GM21381 (cell line): Measurements from ENCODE around the gene CAB39.
"Not testable (repeated sequence)": the region's sequence is repeated elsewhere in the genome, so short reads cannot be mapped to it uniquely, and the experiment has no call there.

Experiments used
- ATAC-seq: cut with Tn5 transposase; IDR thresholded peaks from one replicate; pipeline ENCODE4 v1.9.1; 2021; ENCODE audit warnings: mild to moderate bottlenecking, moderate library complexity; ENCODE audit not compliant: unreplicated experiment

Gene CAB39

DNA sequence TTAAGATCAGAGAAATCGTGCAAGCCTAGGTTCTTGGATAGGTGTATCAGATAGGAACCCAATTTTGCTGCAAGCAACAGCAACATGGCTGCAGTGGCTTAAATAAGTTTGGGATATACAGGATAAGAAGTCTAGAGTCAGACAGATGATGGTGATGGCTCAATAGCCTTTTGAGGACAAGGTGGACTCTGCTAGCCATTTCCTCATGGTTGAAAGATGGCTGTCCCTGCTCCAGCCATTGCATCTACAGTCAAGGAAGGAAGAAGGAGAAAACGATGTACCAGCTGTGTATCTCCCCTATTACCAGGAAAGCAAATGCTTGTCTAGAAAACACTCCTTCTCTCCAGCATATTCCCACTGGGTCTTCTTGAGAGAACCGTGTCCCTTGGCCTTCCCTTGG, 30.1 kb upstream of the CAB39 start:
- no peak for ATAC-seq

DNA sequence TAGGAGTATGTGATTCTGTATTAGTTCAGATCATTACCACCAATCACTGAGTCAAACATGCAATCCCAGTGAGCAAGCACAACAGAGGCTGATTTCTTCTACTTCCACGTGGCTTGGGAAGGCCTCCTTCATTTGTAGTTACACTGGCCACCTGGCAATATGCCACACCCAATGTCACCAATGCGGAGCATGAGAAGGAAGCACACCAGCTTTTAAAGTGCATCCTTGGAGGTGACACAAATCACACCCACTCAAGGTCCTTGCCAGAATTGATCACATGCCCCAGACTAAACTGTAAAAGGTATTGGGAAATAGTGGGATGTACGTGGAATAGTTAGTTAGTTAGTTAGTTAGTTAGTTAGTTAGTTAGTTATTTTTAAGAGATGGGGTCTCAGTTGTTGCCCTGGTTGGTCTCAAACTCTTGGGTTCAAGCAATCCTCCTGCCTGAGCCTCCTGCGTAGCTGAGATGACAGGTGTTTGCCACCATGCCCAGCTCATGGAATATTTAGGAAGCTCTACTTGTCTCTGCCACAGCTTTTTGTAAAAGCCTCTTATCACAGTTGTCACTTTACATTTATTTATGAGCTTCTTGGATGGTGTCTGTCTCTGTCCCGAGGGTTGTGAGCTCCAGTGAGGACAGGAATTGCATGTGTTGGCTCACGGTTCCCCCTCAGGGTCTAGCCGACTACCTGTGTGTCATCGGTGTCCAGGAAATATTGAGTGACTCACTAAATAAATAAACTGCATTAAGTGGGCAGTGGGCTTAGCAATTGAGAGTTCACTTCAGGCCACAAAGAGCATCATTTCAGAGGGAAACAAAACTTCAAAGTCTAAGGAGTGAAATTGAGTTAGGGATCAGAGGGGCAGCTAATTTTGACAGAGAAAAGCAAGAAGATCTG, 28.1 kb upstream of the CAB39 start:
- ATAC-seq, result no peak

DNA sequence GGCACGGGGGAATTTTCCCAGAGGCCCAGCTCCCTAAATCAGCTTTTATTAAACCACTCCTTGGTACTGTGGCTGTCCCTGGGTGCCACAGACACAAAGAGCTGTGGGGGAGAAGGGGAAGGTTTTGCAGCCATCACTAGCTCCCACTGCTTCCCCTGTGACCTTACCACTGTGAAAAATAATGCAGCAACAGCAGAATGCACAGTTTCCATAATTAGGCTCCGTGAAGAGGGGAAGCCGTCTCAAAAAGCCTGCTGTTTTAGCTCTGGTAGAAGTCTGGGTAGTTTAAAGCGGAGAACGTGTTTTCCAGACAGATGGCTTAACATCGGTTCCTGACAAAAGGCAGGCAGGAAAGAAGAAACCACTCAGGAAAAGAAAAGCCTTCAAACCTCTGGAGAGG, 27.5 kb upstream of the CAB39 start:
- ATAC-seq, result no peak

DNA sequence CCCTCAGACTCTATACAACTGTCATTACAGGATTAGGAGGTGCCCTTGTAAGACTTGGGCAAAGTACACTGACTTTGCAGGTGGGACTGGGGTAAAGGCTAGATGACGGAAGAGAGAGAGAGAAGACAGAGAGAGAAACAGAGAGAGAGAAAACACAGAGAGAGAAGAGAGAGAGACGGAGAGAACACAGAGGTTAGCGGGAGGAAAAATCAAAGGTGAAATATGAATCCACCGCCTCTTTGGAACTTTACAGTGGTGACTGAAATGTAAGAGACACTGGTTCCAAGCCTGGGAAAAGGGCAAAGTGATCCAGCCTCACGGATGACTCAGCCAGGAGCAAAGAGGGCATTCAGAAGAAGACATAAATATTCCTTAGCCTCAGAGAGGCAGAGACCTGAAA, 25.1 kb upstream of the CAB39 start:
- no peak for ATAC-seq

DNA sequence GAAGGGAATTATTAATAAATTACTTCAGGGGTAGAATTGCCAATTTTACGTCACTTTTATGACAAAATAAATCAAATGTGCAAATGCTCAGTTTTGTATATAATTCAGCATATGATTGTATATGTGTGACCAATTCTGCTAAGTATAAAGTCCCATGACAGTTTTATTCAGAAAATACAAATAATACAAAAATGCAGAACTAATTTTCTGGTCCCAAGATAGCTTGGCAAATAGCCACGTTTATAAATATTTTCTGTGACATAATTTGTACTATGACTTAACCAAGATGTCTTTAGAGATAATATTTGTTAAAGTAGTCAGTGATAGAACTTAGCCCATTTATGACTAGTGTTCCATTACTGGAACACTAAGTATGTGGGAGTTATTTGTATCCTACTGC, 24.2 kb upstream of the CAB39 start:
- ATAC-seq, result no peak

DNA sequence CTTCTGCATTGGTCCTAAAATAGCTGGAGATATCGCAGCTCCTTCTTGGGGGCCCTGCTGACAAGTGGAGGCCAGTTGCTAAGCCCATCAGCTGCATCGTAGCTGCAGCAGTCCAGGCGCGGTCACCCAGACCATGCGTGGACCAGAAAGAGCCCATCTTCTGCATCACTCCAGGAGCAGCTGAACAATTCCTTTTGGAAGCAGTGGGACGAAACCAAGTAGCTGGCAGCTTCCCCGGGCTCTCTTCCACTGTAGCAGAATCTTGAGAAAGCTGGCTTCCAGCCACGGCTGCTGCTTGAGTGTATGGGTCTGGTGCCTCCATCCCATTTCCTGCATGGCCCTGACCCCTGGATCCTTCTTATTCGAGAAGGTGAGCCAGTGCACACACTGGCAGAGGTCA, 22.2 kb upstream of the CAB39 start:
- no peak for ATAC-seq

DNA sequence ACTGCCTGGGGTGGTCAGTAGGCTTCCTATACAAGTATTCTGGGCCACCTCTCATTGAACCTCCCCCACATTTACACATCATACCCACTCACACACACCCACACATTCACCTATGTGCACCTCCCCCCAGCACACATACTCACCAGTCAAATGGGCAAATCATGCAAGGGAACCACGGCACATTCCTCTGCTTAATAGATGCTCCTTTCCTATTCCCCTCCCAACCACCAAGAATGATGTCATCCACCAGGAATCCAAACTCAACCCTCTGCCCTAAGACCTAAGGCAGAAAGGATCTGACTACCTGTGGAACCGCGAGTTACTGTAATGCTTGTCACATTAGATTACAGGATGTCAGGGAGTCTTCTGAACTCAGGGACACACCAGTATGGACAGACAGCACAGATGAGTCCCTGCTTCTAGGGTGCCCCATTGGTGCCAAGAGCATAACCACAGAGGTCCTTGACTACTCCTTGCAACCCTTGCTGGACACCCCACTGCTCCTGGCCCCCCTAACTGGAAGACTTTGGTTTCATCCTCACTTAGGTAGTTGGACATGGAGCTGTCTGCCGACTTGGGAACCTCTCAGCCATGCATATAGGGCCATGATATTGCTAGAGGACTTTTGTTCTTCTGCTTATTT, 21.5 kb upstream of the CAB39 start:
- ATAC-seq, result no peak

DNA sequence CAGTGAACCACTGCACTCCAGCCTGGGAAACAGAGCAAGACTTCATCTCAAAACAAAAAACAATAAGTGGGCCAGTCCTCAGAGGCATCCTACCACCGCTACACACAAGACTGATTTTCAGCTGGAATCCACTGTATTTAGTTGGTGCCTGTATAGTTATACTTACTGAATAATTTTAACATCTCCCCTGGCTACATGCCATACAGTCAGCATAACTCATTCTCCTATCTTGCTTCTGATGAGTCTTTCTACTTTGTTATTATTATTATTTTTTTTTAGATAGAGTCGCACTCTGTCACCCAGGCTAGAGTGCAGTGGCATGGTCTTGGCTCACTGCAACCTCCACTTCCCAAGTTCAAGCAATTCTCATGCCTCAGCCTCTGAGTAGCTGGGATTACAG, 19.9 kb upstream of the CAB39 start:
- ATAC-seq, result no peak

DNA sequence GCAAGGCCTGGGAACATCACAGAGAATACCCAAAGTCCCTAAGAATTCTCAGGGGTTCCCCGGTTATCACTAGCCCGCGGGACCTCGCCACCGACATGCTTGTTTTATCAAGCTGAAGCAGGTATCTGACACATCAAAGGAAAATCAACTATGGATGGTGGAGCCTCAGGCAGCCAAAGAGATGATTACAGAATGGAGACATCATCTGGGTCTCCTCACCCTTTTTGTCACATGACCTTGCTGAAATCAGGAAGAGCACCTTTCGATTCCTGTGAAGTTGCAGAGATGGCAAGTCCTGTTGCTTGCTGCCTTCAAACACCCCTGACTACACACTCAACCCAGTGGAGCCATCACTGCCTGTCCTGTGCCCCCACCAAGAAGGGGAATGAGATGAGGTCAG, 19.2 kb upstream of the CAB39 start:
- no peak for ATAC-seq

DNA sequence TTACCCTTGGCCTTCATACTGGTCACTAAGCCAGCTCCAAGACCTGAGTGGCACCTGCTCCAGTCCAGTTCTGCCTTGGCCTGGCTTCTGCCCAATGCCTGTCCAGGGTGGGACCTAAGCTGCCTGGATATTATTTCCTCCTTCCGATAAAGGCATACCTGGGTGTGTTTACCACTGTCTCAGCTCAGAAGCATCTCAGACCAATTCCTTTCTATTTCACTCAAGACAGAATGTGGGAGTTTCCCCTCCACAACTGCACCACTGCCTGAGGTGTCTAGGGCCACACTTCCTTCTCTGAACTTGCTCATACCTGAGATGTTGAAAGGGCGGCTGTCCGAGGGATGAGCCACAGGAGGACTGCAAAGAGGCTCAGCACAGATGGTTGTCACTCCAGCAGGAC, 18.4 kb upstream of the CAB39 start:
- no peak for ATAC-seq

DNA sequence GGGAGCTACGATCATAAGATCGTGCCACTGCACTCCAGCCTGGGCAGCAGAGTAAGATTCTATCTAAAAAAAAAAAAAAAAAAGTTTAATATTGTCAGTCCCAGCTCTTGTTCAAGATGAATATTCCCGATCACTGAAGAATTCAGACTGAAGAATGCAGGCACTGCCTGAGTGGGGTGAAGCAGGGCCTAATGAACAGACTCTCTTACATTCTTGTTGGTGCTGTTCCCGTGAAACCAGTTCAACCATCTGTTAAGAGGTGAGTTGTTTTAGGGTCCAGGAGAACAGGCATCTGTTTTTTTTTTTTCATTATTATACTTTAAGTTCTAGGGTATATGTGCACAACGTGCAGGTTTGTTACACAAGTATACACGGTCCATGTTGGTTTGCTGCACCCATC, 17.1 kb upstream of the CAB39 start:
- no peak for ATAC-seq

DNA sequence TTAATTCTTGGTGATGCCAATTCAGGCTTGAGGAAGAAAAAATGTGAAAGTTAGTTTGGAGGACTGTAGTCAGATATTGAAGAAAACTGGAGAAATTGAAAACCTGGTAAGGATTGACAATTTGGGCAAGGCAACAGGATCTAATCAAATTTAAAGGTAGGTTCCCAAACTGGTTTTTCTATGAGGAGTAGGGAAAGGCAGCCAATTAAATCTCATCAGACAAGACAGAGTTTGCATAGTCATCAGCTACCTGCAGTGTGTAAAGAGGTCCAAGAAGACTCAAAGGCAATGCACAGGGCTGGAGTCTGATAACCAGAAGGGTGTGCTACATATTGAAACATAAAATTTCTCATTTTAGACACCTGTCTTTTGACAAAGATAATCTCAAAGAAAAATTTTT, 16.0 kb upstream of the CAB39 start:
- ATAC-seq, result no peak

DNA sequence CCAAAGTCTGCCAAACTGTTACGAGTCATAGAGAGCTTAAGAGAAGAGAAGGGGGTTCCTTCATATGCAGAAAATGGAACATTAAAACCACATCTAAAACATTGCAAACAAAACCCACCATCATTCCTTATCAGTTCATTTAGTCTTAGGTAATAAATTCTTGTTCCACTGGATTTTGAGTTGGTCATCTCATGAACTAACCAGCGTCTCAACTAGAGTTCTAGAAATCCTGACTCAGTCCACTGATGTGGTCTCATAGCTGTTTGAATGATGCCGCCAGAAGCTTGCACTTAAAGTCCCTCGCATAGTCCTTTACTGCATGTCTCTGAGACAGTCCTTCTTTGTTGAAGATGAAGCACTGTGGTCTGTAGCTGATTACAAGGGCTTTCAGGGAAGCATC, 15.0 kb upstream of the CAB39 start:
- no peak for ATAC-seq

DNA sequence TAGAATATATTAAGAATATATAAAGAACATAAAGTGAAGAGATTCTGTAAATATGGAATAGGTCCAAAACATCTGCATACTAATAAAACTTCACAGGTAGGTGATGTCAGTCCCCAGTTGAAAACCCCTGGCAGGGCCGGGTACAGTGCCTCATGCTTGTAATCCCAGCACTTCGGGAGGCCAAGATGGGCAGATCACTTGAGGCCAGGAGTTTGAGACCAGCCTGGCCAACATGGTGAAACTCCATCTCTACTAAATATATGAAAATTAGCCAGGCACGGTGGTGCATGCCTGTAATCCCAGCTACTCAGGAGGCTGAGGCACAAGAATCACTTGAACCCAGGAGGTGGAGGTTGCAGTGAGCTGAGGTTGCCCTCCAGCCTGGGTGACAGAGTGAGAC, 13.9 kb upstream of the CAB39 start:
- ATAC-seq, result not testable (repeated sequence)

DNA sequence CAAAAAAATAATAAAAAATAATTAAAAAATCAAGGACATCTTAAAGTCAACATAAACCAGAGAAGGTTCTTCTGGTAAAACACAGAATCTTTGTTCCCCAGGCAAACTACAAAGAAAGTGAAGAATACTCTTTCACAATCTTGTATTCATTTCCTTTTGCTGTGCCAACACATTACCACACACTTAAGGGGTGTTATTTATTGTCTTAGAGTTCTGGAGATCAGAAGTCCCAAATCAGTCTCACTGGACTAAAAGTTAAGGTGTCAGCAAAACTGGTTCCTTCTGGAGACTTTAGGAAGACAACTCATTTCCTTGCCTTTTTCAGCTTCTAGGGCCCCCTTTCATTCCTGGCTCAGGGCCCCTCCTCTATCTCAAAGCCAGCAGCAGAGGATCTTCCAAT, 12.2 kb upstream of the CAB39 start:
- no peak for ATAC-seq

DNA sequence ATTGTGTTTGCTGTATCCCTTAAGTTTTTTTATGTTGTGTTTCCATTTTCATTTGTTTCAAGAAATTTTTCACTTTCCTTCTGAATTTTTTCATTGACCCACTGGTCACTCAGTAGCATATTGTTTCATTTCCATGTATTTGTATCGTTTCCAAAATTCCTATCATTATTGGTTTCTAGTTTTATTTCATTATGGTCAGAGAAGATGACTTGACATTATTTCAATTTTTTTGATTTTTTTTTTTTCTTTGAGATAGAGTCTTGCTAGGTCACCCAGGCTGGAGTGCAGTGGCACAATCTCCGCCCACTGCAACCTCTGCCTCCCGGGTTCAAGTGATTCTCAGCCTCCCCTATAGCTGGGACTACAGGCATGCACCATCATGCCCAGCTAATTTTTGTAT, 11.3 kb upstream of the CAB39 start:
- ATAC-seq, result no peak

DNA sequence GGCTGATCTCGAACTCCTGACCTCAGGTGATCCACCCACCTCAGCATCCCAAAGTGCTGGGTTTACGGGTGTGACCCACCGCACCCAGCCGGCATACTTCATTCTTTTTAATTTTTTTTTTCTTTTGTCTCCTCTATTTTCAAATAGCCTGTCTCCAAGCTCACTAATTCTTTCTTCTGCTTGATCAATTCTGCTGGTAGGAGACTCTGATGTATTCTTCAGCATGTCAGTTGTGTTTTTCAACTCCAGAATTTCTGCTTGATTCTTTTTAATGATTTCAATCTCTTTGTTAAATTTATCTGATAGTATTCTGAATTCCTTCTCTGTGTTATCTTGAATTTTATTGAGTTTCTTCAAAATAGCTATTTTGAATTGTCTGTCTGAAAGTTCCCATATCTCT, 10.2 kb upstream of the CAB39 start:
- ATAC-seq, result not testable (repeated sequence)

DNA sequence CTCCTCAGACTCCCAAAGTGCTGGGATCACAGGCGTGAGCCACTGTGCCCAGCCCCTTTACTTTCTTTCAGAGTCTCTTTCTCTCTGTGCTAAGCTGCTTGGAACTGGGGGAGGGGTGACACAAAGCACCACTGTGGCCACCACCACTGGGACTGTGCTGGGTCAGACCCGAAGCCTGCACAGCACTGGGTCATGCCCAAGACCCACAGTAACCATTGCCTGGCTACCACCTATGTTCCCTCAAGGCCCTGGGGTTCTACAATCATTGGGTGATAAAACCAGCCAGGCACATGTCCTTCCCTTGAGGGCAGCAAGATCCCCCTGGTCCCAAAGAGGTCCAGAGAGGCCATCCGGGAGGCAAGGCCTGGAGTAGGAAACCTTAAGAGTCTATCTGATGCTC, 9.1 kb upstream of the CAB39 start:
- no peak for ATAC-seq

DNA sequence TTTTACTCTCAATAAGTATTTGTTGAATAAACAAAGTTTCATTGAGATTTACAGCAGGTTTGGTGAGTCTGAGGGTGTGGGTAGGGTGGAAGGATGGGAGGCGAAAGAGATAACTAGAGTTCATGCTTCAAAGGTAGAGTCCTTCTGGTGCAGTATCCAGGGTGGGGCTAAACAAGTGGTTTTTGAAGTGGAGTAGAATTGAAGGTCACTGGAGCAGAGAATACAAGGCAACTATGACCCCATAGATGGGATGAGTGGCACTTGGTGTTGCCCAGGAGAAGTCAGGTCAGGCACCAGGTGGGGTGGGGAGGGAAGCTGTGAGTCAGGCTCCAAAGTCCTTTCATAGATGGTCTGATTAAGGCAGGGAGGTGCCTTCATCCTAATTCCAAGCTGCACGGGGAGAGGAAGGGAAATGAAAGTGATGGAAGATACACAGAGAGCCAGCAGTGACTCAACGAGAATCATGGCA, 6.6 kb upstream of the CAB39 start:
- ATAC-seq, result no peak

DNA sequence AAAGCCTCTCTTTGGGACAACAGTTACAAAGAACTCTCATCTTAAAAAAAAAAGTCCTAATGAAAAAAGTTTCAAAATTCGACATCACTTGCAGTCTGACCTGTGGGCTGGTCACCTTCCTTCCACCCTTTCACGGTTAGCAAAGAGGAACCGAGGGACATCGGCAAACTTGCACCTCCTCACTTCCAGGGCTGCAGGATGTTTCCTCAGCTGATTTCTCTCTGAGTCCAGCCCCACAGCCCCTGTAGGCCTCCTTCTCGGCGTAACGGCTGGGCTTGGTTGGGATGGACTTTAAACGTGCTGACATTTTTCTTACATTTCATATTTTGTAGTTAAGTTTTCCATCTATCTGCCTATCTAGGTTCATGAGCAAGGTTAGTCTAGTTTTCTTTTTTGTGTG, 5.7 kb upstream of the CAB39 start:
- no peak for ATAC-seq

DNA sequence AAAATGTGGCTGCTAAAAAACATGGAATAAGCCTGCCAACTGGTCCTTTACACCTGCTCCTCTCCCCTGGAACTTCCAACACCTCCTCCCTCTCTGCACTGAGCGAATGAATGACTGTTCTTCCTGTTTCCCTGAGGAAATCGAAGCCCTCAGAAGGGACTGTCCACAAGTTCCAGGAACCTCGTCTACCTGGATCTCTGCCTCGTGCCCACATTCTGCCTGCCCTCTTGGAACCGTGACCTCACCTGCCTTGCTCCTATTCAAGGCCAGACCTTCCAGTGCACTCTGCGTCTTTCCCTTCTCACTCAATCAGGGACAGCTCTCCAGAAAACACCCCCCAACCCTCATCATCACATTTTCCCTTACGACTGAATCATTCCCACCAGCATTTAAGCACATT, 4.4 kb upstream of the CAB39 start:
- no peak for ATAC-seq

DNA sequence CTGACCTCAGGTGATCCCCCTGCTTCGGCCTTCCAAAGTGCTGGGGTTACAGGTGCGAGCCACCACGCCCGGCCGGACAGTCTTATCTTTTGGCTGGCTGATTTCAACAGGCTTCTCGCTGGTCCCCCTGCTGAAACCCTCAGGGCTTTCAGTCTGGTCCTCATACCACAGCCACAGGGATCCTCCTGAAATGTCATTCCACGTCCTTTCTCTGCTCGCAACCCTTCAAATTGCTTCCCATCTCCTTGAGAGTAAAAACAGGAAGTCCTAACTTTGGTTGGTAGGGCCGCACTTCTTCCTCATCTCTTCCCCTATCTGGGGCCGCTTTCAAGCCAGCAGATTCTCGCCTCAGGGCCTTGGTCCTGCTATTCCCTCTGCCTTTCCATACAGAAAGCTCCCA, 1.4 kb upstream of the CAB39 start:
- no peak for ATAC-seq
